ENCODE results near the gene ATP2A1.
"Not testable (repeated sequence)": the region's sequence is repeated elsewhere in the genome, so short reads cannot be mapped to it uniquely, and the experiment has no call there.

The ATP2A1 gene

GRCh38 chr16:28881565-28881964, 3.3 kb downstream of the ATP2A1 start:
- H3K27ac Mint-ChIP-seq; H3K4me3 Mint-ChIP-seq; H3K36me3 Mint-ChIP-seq; DNase-seq; ATAC-seq (replicated peaks); H3K9me3 Mint-ChIP-seq: not testable (repeated sequence)
- Mint-ChIP-seq H3K27me3 (peaks cover 9 to 11% of the 10 kb centered on the region in 2 donors), H3K4me1 (peaks cover 23 to 40% of the 10 kb centered on the region in 2 donors)

GRCh38 chr16:28882551-28883160, 4.4 kb downstream of the ATP2A1 start:
- Mint-ChIP-seq H3K27me3 (peaks cover 9 to 11% of the 10 kb centered on the region in 2 donors), H3K4me3 (no peak overlapping the region), H3K4me1 (peaks cover 25 to 33% of the 10 kb centered on the region in 2 donors), H3K27ac (no peak overlapping the region), H3K36me3 (peaks cover 0 to 3% of the 10 kb centered on the region in 2 donors), H3K9me3 (no peaks in the 10 kb centered on the region)
- no peak for DNase-seq
- ATAC-seq (replicated peaks): no peak

- Mint-ChIP-seq H3K27ac (no peak overlapping the region), H3K9me3 (no peaks in the 10 kb centered on the region), H3K4me1 (peaks cover 21 to 25% of the 10 kb centered on the region in 2 donors), H3K27me3 (peaks cover 9 to 11% of the 10 kb centered on the region in 2 donors), H3K36me3 (no peaks in the 10 kb centered on the region), H3K4me3 (no peak overlapping the region)
- no peak for ATAC-seq (replicated peaks)
- no peak for DNase-seq
Observed at GRCh38 chr16:28883221-28883996, 5.1 kb downstream of the ATP2A1 start.

GRCh38 chr16:28884045-28884444, 5.8 kb downstream of the ATP2A1 start:
- peaks cover 9 to 11% of the 10 kb centered on the region in 2 donors for H3K27me3 Mint-ChIP-seq
- H3K27ac Mint-ChIP-seq: no peak overlapping the region

GRCh38 chr16:28886945-28887344, 8.7 kb downstream of the ATP2A1 start:
- Mint-ChIP-seq H3K36me3 (no peaks in the 10 kb centered on the region), H3K4me3 (no peak overlapping the region), H3K27me3 (no peaks in the 10 kb centered on the region), H3K9me3 (no peaks in the 10 kb centered on the region), H3K4me1 (peaks cover 0 to 5% of the 10 kb centered on the region in 2 donors), H3K27ac (no peak overlapping the region)
- DNase-seq: no peak
- no peak for ATAC-seq (replicated peaks)

More at GRCh38 chr16:28884045-28884444, 5.8 kb downstream of the ATP2A1 start:
- Mint-ChIP-seq H3K4me1 (peaks cover 16 to 19% of the 10 kb centered on the region in 2 donors), H3K9me3 (no peaks in the 10 kb centered on the region), H3K4me3 (no peak overlapping the region), H3K36me3 (no peaks in the 10 kb centered on the region)
- ATAC-seq (replicated peaks): no peak
- DNase-seq: no peak

GRCh38 chr16:28890355-28890754, 12.1 kb downstream of the ATP2A1 start:
- H3K27me3 Mint-ChIP-seq; DNase-seq; H3K4me1 Mint-ChIP-seq; H3K27ac Mint-ChIP-seq; H3K4me3 Mint-ChIP-seq; H3K9me3 Mint-ChIP-seq; ATAC-seq (replicated peaks); H3K36me3 Mint-ChIP-seq: not testable (repeated sequence)

GRCh38 chr16:28891964-28892890, 13.9 kb downstream of the ATP2A1 start:
- H3K27me3 Mint-ChIP-seq: no peaks in the 10 kb centered on the region
- H3K36me3 Mint-ChIP-seq: peaks cover 3 to 6% of the 10 kb centered on the region in 2 donors
- H3K9me3 Mint-ChIP-seq: no peaks in the 10 kb centered on the region
- peaks cover under 1 to 5% of the 10 kb centered on the region in 2 donors for H3K4me1 Mint-ChIP-seq
- no peak overlapping the region for H3K4me3 Mint-ChIP-seq
- no peak for DNase-seq
- no peak overlapping the region for H3K27ac Mint-ChIP-seq
- no peak for ATAC-seq (replicated peaks)

- Mint-ChIP-seq H3K27me3 (no peaks in the 10 kb centered on the region), H3K9me3 (no peaks in the 10 kb centered on the region), H3K4me1 (peaks cover 0 to 5% of the 10 kb centered on the region in 2 donors), H3K4me3 (no peak overlapping the region), H3K36me3 (peaks cover 9 to 10% of the 10 kb centered on the region in 2 donors), H3K27ac (no peak overlapping the region)
- no peak for ATAC-seq (replicated peaks)
- no peak for DNase-seq
Observed at GRCh38 chr16:28893291-28893690, 15.0 kb downstream of the ATP2A1 start.

- no peaks in the 10 kb centered on the region for H3K27me3 Mint-ChIP-seq
Observed at GRCh38 chr16:28895609-28896008, 17.3 kb downstream of the ATP2A1 start.

GRCh38 chr16:28897826-28898225, 19.5 kb downstream of the ATP2A1 start:
- peaks cover 8 to 21% of the 10 kb centered on the region in 2 donors for H3K4me1 Mint-ChIP-seq
- H3K4me3 Mint-ChIP-seq: no peak overlapping the region
- peaks cover 18 to 19% of the 10 kb centered on the region in 2 donors for H3K36me3 Mint-ChIP-seq
- H3K27ac Mint-ChIP-seq: no peak overlapping the region
- no peaks in the 10 kb centered on the region for H3K9me3 Mint-ChIP-seq
- ATAC-seq (replicated peaks) (no peak), DNase-seq (no peak)
- no peaks in the 10 kb centered on the region for H3K27me3 Mint-ChIP-seq

More at GRCh38 chr16:28895609-28896008, 17.3 kb downstream of the ATP2A1 start:
- Mint-ChIP-seq H3K36me3 (peaks cover 12 to 15% of the 10 kb centered on the region in 2 donors), H3K4me1 (peaks cover 2 to 9% of the 10 kb centered on the region in 2 donors), H3K4me3 (no peak overlapping the region), H3K27ac (no peak overlapping the region), H3K9me3 (no peaks in the 10 kb centered on the region)
- DNase-seq: no peak
- ATAC-seq (replicated peaks): no peak

- H3K4me1 Mint-ChIP-seq: peaks cover 12 to 26% of the 10 kb centered on the region in 2 donors
- H3K27ac Mint-ChIP-seq: no peak overlapping the region
- no peak for DNase-seq
- H3K27me3 Mint-ChIP-seq: no peaks in the 10 kb centered on the region
- no peaks in the 10 kb centered on the region for H3K9me3 Mint-ChIP-seq
- peaks cover 18% of the 10 kb centered on the region in 2 donors for H3K36me3 Mint-ChIP-seq
- no peak overlapping the region for H3K4me3 Mint-ChIP-seq
- ATAC-seq (replicated peaks): no peak
Observed at GRCh38 chr16:28898266-28898665, 20.0 kb downstream of the ATP2A1 start.

GRCh38 chr16:28898942-28899341, 20.7 kb downstream of the ATP2A1 start:
- Mint-ChIP-seq H3K9me3 (no peaks in the 10 kb centered on the region), H3K4me3 (no peak overlapping the region), H3K27ac (peak overlapping the region; percentile 81), H3K36me3 (peaks cover 18 to 19% of the 10 kb centered on the region in 2 donors), H3K27me3 (no peaks in the 10 kb centered on the region), H3K4me1 (peaks cover 16 to 32% of the 10 kb centered on the region in 2 donors)
- ATAC-seq (replicated peaks) (no peak), DNase-seq (no peak)

GRCh38 chr16:28899882-28900590, 21.7 kb downstream of the ATP2A1 start:
- Mint-ChIP-seq H3K27me3 (no peaks in the 10 kb centered on the region), H3K4me3 (no peak overlapping the region), H3K9me3 (no peaks in the 10 kb centered on the region), H3K4me1 (peaks cover 20 to 38% of the 10 kb centered on the region in 2 donors), H3K27ac (no peak overlapping the region), H3K36me3 (peaks cover 21 to 22% of the 10 kb centered on the region in 2 donors)
- ATAC-seq (replicated peaks) (no peak), DNase-seq (no peak)
